Measurements from ENCODE around the gene MYO5A. TPM values are rescaled to one million over a fixed set of nuclear protein-coding genes. Genes with fewer than 3 reads are reported as not detected.

MYO5A gene
- total and polyA plus RNA-seq, 9 donors, result 3.8 to 26.5 (median 15.1) TPM

GRCh38 chr15:52262364-52262763, 266.3 kb downstream of the MYO5A start:
- Histone ChIP-seq H3K27ac (peak overlapping the region in 1 of 2 donors; percentile 6), H3K4me3 (no peak overlapping the region), H3K27me3 (no peaks in the 10 kb centered on the region), H3K9me3 (no peaks in the 10 kb centered on the region), H3K4me1 (ENCODE audit: insufficient read depth) (no peaks in the 10 kb centered on the region), H3K36me3 (no peaks in the 10 kb centered on the region)
- WGBS, 3 donors, result 73 to 80% (median 79%) methylated on average over 5 of the region's 5 CpGs
- no peak for DNase-seq
- intact Hi-C loops (cut with DNase I), result no loop called here
- TF ChIP-seq, protein P1, sequence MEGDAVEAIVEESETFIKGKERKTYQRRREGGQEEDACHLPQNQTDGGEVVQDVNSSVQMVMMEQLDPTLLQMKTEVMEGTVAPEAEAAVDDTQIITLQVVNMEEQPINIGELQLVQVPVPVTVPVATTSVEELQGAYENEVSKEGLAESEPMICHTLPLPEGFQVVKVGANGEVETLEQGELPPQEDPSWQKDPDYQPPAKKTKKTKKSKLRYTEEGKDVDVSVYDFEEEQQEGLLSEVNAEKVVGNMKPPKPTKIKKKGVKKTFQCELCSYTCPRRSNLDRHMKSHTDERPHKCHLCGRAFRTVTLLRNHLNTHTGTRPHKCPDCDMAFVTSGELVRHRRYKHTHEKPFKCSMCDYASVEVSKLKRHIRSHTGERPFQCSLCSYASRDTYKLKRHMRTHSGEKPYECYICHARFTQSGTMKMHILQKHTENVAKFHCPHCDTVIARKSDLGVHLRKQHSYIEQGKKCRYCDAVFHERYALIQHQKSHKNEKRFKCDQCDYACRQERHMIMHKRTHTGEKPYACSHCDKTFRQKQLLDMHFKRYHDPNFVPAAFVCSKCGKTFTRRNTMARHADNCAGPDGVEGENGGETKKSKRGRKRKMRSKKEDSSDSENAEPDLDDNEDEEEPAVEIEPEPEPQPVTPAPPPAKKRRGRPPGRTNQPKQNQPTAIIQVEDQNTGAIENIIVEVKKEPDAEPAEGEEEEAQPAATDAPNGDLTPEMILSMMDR (IDR thresholded peaks at IDR 0.05), result no peak
- TF ChIP-seq POLR2A (IDR thresholded peaks at IDR 0.05) (no peak), EP300 (IDR thresholded peaks at IDR 0.05) (no peak)

DNA sequence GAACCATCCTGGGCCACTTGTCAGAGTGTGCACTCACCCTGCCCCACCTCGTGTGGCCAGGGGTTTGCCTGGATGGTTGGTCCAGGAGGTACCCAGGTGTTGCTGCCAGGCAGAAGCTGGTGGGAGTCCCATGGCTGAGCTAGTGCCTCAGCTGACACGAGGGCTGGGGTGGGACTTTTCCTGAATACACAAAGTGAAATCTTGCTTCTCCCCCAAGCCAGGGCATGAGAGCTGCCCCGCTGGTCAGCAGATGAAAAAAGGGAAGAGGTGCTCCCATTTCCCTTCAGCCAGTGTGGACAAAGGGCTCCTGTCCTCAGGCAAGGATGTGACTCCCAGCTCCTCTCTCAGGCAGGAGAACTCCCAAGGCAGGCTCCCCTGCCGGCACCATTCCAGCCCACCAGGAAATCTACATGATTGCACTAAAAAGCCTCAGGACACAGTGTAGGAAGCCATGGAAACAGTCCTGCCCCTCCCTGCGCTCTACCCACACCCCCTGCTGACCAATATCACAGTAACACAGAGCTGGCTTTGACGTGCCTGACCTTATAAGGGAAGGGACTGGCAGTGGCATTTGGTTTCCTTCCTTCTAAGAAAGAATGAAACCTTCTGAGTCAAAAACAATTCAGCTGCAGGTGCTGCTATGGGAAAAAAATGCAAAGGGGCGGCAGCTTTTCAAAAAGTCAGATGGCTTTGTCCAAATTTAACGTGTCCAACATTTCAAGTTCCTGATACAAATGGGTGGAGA, 267.0 kb downstream of the MYO5A start:
- Histone ChIP-seq H3K4me3 (no peak overlapping the region), H3K9me3 (no peaks in the 10 kb centered on the region), H3K27me3 (no peaks in the 10 kb centered on the region), H3K36me3 (no peaks in the 10 kb centered on the region), H3K4me1 (ENCODE audit: insufficient read depth) (no peaks in the 10 kb centered on the region), H3K27ac (no peak overlapping the region)
- whole genome bisulfite sequencing, 3 donors, result 34 to 37% (median 36%) methylated on average over 8 of the region's 8 CpGs
- TF ChIP-seq EP300 (IDR thresholded peaks at IDR 0.05), result peak; percentile 22
- TF ChIP-seq POLR2A (IDR thresholded peaks at IDR 0.05), result no peak
- TF ChIP-seq, protein P1 (IDR thresholded peaks at IDR 0.05), result no peak
- DNase-seq, result peak in 3 of 5 donors; percentile 24 to 46 (median 45)
- intact Hi-C loops (cut with DNase I), result no loop called here

GRCh38 chr15:52261026-52261425, 267.7 kb downstream of the MYO5A start:
- H3K36me3 ChIP-seq, result no peaks in the 10 kb centered on the region
- H3K27ac ChIP-seq, result no peak overlapping the region
- no peaks in the 10 kb centered on the region for H3K9me3 ChIP-seq
- intact Hi-C loops (cut with DNase I), result no loop called here
- no peaks in the 10 kb centered on the region for H3K4me1 ChIP-seq (ENCODE audit: insufficient read depth)
- H3K4me3 ChIP-seq, result no peak overlapping the region
- H3K27me3 ChIP-seq, result no peaks in the 10 kb centered on the region
- TF ChIP-seq EP300 (IDR thresholded peaks at IDR 0.05) (no peak), POLR2A (IDR thresholded peaks at IDR 0.05) (no peak)
- TF ChIP-seq, protein P1 (IDR thresholded peaks at IDR 0.05), result no peak
- WGBS, 3 donors, result 90% methylated on average over 10 of the region's 10 CpGs
- no peak for DNase-seq

GRCh38 chr15:52259503-52259902, 269.2 kb downstream of the MYO5A start:
- intact Hi-C loops (cut with DNase I), result loop anchor here in 3 of 4 donors (5.0 kb wide), 2 partner anchors 473 to 478 kb away; no protein-coding TSS in a partner anchor
- WGBS, 3 donors, result 76 to 92% (median 85%) methylated on average over 4 of the region's 4 CpGs
- no peak for DNase-seq

More at GRCh38 chr15:52259503-52259902, 269.2 kb downstream of the MYO5A start:
- TF ChIP-seq EP300 (IDR thresholded peaks at IDR 0.05), result no peak
- TF ChIP-seq, protein P1 (IDR thresholded peaks at IDR 0.05), result no peak
- no peak for TF ChIP-seq POLR2A (IDR thresholded peaks at IDR 0.05)
- H3K4me3 ChIP-seq, result no peak overlapping the region
- H3K27me3 ChIP-seq, result no peaks in the 10 kb centered on the region
- H3K27ac ChIP-seq, result no peak overlapping the region
- no peaks in the 10 kb centered on the region for H3K4me1 ChIP-seq (ENCODE audit: insufficient read depth)
- H3K36me3 ChIP-seq, result no peaks in the 10 kb centered on the region
- H3K9me3 ChIP-seq, result no peaks in the 10 kb centered on the region
